Upper lobe of right lung (tissue), 1 donor: ENCODE data around the gene CORO2A. TPM values are rescaled to one million over a fixed set of nuclear protein-coding genes. Genes with fewer than 3 reads are reported as not detected.

Source experiments
- ATAC-seq: fragments of 200-7000 bp; cut with Tn5 transposase; one replicate; pipeline ENCODE4 v1.9.1; 2020; ENCODE audit warnings: mild to moderate bottlenecking, moderate library complexity
- DNase-seq: peaks from one replicate; pipeline ENCODE4 v3.0.0-alpha.2; 2020
- H3K27ac ChIP-seq: fragments of 200-600 bp; one replicate; pipeline ENCODE4 v1.8.0; 2022
- H3K27me3 ChIP-seq: fragments of 200-600 bp; one replicate; pipeline ENCODE4 v1.8.0; 2022; ENCODE audit warnings: mild to moderate bottlenecking
- H3K36me3 ChIP-seq: fragments of 200-600 bp; one replicate; pipeline ENCODE4 v1.8.0; 2022
- H3K4me1 ChIP-seq: fragments of 200-600 bp; one replicate; pipeline ENCODE4 v1.8.0; 2022
- H3K4me3 ChIP-seq: fragments of 200-600 bp; one replicate; pipeline ENCODE4 v1.8.0; 2022; ENCODE audit warnings: mild to moderate bottlenecking
- H3K9me3 ChIP-seq: fragments of 200-600 bp; one replicate; pipeline ENCODE4 v1.8.0; 2022
- intact Hi-C: fragments of 100-400 bp; cut with DNase I; formaldehyde crosslinking; loops from one replicate; pipeline ENCODE4 v1.11.0; 2022
- total RNA-seq: library from RNA; stranded (reverse); fragmentation: NEBNext Ultra II Directional; extraction: Animal tissue kit (Norgen Biotek cat#: 25700); gene quantifications from one replicate; pipeline ENCODE4 v1.2.1, GENCODE V29; 2021
- TF ChIP-seq, protein P1 (sequence below): fragments of 200-600 bp; IDR thresholded peaks from one replicate; pipeline ENCODE4 v1.8.0; 2022; ENCODE audit warnings: antibody characterized with exemption
- donor health status: DM: no; HTN: yes; CAD: no; lungs with severe emphysema.

The CORO2A gene
- total RNA-seq, 1 donor from 2014 or later = 20.0 TPM

DNA sequence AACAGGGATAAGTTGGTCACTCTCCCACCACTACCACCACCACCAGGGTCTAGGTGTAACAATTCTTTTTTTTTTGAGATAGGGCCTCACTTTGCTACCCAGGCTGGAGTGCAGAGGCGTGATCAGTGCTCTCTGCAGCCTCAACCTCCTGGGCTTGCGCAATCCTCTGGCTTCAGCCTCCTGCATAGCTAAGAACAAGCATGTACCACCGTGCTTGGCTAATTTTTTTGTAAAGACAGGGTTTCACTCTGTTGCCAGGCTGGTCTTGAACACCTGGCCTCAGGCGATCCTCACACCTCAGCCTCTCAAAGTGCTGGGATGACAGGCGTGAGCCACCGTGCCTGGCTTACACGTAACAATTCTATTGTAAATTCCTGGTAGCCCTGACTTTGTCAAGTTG is 27.5 kb downstream of the CORO2A start:
- H3K9me3 ChIP-seq = no peaks in the 10 kb centered on the region
- no peak overlapping the region for H3K27ac ChIP-seq
- H3K27me3 ChIP-seq = no peaks in the 10 kb centered on the region
- TF ChIP-seq, protein P1, sequence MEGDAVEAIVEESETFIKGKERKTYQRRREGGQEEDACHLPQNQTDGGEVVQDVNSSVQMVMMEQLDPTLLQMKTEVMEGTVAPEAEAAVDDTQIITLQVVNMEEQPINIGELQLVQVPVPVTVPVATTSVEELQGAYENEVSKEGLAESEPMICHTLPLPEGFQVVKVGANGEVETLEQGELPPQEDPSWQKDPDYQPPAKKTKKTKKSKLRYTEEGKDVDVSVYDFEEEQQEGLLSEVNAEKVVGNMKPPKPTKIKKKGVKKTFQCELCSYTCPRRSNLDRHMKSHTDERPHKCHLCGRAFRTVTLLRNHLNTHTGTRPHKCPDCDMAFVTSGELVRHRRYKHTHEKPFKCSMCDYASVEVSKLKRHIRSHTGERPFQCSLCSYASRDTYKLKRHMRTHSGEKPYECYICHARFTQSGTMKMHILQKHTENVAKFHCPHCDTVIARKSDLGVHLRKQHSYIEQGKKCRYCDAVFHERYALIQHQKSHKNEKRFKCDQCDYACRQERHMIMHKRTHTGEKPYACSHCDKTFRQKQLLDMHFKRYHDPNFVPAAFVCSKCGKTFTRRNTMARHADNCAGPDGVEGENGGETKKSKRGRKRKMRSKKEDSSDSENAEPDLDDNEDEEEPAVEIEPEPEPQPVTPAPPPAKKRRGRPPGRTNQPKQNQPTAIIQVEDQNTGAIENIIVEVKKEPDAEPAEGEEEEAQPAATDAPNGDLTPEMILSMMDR = no peak
- no peak for DNase-seq
- no peak for ATAC-seq
- intact Hi-C loops = no loop called here
- no peaks in the 10 kb centered on the region for H3K36me3 ChIP-seq
- no peak overlapping the region for H3K4me3 ChIP-seq
- no peaks in the 10 kb centered on the region for H3K4me1 ChIP-seq

DNA sequence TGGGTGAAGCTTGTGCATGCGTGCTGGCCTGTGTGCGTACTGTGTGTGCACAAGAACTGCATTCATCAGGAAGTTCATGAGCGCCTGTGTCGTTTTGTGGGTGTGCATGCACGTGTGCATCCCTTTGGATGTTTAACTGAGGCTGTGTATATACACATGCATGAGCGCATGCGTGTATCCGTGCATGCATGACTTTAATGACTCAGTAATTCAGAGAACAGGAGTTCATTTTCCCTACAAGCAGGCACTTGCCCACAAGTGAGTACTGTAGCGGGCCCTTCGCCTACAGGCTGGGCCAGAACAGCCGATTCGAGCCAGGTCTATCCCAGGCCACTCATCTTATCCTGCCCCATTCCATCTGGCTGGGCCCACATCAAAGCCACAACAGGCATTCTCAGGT is 29.8 kb downstream of the CORO2A start:
- ATAC-seq (no peak), DNase-seq (no peak)
- H3K27me3 ChIP-seq = no peaks in the 10 kb centered on the region
- no peak overlapping the region for H3K27ac ChIP-seq
- H3K4me3 ChIP-seq = no peak overlapping the region
- intact Hi-C loops = no loop called here
- no peaks in the 10 kb centered on the region for H3K36me3 ChIP-seq
- TF ChIP-seq, protein P1 = no peak
- H3K4me1 ChIP-seq = peaks cover 3% of the 10 kb centered on the region
- no peaks in the 10 kb centered on the region for H3K9me3 ChIP-seq

DNA sequence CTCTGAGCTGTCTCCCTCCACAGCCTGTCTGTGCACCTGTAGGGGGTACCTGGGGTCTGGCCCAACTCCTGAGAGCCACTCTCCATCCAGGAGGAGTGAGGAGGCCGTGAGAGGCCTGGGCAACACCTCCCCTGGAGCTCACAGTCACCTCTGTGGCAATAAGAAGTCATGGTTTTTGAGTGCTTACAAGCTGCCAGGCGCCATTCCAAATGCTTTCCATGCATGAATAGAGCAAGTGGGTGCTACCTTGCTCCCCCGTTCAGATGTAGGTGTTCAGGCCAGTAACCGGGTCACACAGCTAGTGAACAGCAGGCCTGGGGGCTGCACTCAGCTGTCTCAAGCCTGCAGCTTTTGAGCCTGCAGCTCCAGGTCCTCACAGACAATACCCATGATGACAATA is 30.6 kb downstream of the CORO2A start:
- TF ChIP-seq, protein P1 = no peak
- H3K4me3 ChIP-seq = no peak overlapping the region
- intact Hi-C loops = no loop called here
- no peaks in the 10 kb centered on the region for H3K27me3 ChIP-seq
- no peaks in the 10 kb centered on the region for H3K36me3 ChIP-seq
- H3K27ac ChIP-seq = no peak overlapping the region
- DNase-seq (no peak), ATAC-seq (no peak)
- H3K4me1 ChIP-seq = peaks cover 3% of the 10 kb centered on the region
- H3K9me3 ChIP-seq = no peaks in the 10 kb centered on the region

DNA sequence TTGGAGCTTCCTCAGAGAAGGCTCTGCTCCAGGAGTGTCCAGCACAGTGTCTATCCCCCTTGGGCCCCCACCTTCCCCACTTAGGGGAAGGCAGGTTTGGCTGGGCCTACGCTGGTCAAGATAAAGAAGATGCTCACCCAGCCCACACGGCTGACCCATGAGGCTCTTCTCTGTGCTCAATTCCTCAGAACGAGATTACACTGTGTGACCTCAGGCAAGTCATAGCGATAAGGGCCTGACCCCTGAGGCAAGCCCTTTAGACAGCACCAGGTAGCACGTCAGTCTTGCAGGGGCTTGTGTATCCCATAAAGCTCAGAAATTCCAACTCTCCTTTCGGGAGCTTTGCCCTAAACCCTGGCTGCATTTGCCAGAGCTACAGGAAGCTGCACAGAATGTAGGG is 32.6 kb downstream of the CORO2A start:
- Histone ChIP-seq H3K27ac (no peak overlapping the region), H3K4me1 (peaks cover 3% of the 10 kb centered on the region), H3K27me3 (no peaks in the 10 kb centered on the region), H3K4me3 (no peak overlapping the region), H3K9me3 (no peaks in the 10 kb centered on the region), H3K36me3 (no peaks in the 10 kb centered on the region)
- ATAC-seq (no peak), DNase-seq (peak; percentile 29)
- TF ChIP-seq, protein P1 = no peak
- intact Hi-C loops = no loop called here

DNA sequence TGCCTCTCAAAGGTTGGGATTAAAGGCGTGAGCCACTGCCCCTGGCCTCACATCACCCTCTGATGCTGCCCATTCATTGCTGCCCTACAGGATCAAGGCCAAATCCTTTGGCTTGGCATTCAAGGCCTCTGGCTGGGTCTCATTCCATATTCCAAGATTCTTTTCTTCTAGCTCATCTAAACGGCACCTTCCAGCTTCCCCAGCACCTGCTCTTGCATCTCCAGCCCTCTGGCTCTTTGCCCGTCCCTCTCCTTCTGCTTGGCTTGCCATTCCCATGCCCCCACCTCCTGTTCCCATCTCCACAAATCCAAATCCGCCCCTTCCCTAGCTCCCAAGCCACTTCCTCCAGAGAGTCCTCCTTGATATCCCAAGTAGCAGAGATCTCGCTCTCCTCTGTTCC is 33.1 kb downstream of the CORO2A start:
- intact Hi-C loops = no loop called here
- Histone ChIP-seq H3K4me3 (no peak overlapping the region), H3K27me3 (no peaks in the 10 kb centered on the region), H3K36me3 (no peaks in the 10 kb centered on the region), H3K4me1 (peaks cover 3% of the 10 kb centered on the region), H3K27ac (no peak overlapping the region), H3K9me3 (no peaks in the 10 kb centered on the region)
- no peak for ATAC-seq
- TF ChIP-seq, protein P1 = no peak
- peak; percentile 26 for DNase-seq

DNA sequence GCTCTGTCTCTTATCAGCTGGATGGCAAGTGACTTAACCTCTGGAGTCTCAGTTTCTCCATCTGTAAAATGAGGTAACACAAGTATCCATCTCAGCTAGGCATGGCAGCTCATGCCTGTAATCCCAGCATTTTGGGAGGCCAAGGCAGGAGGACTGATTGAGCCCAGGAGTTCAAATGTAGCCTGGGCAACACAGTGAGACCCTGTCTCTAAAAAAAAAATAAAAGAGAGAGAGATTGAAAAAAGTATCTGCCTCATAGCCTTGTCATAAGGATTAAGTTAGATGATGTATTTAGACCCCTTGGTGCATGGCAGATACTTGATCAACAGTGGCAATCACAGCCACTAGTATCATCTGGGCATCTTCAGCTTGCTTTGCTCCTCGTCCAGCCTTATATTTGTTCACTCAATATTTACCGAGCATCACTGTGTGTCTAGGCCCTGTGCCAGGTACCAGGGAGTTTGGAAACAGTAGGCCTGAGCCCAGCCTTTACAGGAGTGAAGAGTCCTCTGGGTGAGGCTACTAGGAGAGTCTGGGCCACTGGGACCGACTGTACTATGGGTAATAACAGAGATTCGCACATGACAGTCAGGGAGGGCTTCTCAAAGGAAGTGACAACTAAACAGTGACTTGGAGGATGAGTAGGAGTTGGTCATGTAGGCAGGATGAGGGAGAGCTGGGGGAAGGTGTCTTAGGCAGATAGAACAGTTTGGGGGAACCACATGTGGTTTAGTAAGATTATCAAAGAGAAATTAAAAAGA is 34.2 kb downstream of the CORO2A start:
- Histone ChIP-seq H3K4me3 (no peak overlapping the region), H3K9me3 (no peaks in the 10 kb centered on the region), H3K4me1 (peaks cover 3% of the 10 kb centered on the region), H3K36me3 (no peaks in the 10 kb centered on the region), H3K27ac (no peak overlapping the region), H3K27me3 (no peaks in the 10 kb centered on the region)
- DNase-seq (peak; percentile 68), ATAC-seq (peak; percentile 87)
- TF ChIP-seq, protein P1 = no peak
- intact Hi-C loops = no loop called here
